A204.1 (cell line): Measurements from ENCODE around the gene TCF15.
"Not testable (repeated sequence)": the region's sequence is repeated elsewhere in the genome, so short reads cannot be mapped to it uniquely, and the experiment has no call there.

Experiments used
- FAIRE-seq: peaks from 2 replicates; lab custom pipeline; 2012; peaks lifted over from hg19 to GRCh38; lab: Jason Lieb, UNC

The TCF15 gene

DNA sequence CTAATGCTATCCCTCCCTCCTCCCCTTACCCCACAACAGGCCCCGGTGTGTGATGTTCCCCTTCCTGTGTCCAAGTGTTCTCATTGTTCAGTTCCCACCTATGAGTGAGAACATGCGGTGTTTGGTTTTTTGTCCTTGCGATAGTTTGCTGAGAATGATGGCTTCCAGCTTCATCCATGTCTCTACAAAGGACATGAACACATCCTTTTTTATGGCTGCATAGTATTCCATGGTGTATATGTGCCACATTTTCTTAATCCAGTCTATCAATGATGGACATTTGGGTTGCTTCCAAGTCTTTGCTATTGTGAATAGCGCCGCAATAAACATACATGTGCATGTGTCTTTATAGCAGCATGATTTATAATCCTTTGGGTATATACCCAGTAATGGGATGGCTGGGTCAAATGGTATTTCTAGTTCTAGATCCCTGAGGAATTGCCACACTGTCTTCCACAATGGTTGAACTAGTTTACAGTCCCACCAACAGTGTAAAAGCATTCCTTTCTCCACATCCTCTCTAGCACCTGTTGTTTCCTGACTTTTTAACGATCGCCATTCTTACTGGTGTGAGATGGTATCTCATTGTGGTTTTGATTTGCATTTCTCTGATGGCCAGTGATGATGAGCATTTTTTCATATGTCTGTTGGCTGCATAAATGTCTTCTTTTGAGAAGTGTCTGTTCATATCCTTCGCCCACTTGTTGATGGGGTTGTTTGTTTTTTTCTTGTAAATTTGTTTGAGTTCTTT, 31.0 kb downstream of the TCF15 start:
- not testable (repeated sequence) for FAIRE-seq

DNA sequence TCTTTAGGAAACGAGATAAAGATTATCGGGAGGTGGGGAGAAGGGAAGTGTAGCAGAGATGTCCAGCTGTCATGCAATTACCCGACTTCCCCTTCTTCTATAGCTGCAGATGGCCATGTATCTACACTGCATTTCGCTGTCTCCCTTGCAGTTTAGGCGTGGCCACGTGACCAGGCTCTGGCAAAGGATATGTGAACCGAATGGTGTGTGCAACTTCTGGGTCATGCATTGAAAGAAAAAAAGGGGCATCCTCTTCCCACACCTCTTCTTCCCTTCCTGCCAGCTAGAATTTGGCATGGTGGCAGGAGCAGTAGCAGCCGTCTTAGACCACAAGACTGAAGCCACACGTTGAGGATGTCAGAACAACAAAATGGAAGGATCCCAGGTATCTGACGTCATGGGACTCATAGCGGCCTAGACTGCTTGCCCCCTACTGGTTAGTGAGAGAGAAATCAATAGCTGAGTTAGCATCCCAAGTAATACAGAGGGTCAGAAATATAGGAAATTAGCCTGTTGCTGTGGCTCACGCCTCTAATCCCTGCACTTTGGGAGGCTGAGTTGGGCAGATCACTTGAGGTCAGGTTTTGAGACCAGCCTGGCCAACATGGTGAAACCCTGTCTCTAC, 32.8 kb downstream of the TCF15 start:
- no peak for FAIRE-seq

- FAIRE-seq = no peak
These were observed 34.0 kb downstream of the TCF15 start for GRCh38 chr20:576156-576555.

DNA sequence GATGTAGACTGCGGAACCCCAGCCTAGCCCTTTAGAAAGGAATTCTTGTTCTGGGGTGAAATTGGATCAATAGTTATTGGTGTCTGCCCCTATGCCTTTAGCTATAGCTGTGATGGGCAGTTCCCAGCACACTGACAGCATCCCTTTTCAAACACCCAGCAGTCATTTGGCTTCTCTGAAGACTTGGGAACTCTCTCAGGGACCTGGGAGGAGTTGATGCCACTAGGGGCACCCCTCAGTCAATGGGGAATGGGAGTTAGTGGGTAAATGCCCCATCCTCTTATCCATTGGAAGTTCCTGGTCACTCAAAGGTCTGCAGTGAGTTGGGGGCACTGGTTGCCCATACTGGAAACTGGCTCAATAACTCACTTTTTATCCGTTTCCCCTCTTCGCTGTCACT, 34.9 kb downstream of the TCF15 start:
- no peak for FAIRE-seq

- FAIRE-seq = no peak
These were observed 35.7 kb downstream of the TCF15 start for GRCh38 chr20:574297-574942.

- FAIRE-seq = no peak
These were observed 36.5 kb downstream of the TCF15 start for GRCh38 chr20:573414-574296.

DNA sequence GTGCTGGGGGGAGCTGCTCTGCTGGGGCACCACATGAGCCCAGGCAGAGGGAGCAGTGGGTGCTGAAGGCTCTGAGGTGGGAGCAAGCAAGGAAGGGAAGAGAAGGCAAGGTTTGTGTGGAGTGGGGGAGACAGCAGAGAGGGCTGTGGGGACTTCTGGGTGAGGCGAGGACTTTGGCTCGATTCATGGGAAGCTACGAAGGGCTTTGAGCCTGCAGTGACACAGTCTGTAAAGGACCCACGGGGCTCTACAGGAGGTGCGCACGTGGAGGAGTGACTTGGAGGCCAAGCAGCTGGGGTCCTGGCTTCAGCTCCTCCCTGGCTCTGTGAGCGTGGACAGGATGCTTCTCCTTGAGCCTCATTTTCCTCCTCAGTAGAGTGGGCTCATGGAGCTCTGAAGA, 37.4 kb downstream of the TCF15 start:
- no peak for FAIRE-seq

DNA sequence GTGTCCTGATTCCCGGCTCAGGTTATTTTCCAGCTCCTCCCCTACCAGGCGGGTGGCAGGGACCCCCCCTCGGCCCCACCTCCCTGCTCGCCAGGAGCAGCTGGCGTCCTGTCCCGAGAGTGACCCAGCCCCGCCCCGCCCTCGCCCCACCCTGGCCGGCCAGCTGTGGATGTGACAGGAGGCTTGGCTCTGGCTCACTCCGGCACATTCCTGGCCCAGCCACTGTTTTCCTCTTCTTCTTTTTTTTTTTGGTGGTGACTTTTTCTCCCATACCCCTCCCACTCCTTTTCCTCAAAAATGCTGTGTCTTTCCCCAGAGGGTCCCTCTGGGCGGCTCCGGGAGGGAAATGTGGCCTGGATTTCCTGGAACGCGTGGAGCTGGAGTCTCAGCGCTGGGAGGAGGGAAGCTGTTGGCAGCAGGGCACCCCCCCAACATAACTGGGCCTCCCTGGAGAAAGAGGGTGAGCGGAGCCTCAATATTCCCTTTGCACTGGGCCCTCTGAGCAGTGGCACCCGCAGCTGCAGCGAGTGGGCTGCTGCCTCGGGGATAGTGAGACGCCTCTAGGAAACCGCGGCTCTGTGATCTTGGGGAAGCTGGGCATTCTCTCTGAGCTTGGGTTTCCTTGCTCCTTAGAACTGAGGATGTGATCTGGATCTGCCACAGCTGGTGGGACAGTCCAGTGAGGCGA, 38.2 kb downstream of the TCF15 start:
- no peak for FAIRE-seq

- no peak for FAIRE-seq
These were observed 41.3 kb downstream of the TCF15 start for GRCh38 chr20:568673-569415.

- FAIRE-seq = no peak
These were observed 41.9 kb downstream of the TCF15 start for GRCh38 chr20:568097-568652.

GRCh38 chr20:564192-564591, 45.9 kb downstream of the TCF15 start:
- FAIRE-seq = no peak

GRCh38 chr20:563187-563586, 46.9 kb downstream of the TCF15 start:
- no peak for FAIRE-seq

DNA sequence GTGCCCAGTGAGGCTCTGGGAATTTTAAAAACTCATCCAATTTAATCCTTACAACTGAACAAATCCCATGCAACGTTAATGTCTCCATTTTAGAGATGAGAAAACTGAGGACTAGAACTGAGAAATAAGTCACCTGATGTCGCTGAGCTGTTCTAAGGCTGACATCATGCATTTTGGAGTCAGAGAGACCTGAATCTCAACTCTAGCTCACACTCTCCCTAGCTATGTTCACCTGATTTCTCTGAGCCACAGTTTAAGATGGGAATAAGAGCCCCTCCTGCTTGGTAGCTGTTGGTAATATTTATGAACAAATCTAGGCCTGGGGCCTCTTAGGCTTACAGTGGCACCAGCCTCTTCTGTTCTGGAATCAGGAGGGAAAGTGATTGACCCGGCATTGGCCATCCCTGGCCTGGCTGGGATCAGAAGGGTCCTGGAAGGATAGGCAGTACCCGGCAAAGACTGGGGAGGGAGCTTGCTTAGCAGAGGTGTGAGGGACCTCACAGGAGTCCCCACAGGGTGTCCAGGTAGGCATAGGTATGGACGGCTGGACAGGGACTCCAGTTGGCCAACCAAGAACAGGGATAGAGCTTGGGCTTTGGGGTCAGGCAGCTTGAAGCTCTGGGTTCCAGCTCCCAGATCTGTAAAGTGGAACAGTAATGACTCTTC, 47.7 kb downstream of the TCF15 start:
- FAIRE-seq = no peak

GRCh38 chr20:561437-562231, 48.5 kb downstream of the TCF15 start:
- FAIRE-seq = no peak

GRCh38 chr20:560680-561079, 49.4 kb downstream of the TCF15 start:
- no peak for FAIRE-seq

DNA sequence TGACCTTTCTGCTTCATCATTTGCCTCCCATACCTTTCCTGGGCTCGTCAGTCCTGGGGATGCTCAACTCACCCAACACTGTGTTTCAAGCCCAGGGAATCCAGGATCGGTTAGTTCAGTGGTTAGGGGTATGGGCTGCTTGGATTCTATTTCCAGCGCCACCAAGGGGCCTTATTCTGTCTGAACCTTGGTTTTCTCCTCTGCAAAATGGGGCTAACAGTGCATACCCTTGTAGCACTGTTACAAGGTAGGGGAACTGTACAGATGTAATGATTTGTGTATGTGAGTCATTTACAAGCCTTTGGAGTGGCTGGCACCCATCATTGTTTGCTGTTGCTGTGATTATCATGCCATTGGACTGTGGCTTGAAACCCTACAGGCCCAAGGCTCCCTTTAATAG, 52.0 kb downstream of the TCF15 start:
- no peak for FAIRE-seq

DNA sequence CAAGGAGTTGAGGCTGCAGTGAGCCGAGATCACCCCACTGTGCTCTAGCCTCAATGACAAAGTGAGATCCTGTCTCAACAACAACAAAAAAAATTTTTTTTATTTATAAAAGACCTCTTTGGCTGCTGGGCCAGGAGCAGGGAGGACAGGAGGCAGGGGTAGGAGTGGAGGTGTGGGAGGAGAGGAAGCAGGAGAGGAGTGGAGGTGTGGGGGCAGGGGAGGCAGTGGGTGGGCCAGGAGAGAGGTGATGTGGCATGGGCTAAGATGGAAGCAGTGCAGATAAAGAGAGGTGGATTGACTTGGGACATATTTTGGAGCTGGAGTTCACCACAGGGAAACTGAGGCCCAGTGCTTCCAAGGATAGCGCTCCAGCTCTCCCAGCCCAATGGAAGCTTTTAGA, 53.1 kb downstream of the TCF15 start:
- FAIRE-seq = no peak

DNA sequence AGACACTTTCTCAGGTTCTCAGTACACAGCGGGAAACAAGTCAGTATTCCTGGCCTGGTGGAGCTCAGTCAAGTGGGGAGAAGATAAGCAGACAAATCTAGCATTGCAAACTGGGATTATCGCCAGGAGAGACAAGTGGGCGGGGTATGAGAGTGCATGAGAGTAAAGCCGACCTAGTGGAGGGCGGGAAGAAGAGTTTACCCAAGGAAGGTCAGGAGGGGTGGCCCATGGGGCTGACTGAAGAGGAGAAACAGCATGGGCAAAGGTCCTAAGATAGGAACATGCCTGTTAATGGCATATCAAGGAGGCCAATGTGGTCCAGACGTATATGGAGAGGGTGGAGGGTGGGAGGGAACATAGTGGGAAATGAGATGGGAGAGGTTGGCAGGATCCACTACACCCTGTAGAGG, 54.1 kb downstream of the TCF15 start:
- no peak for FAIRE-seq
